DND-41 (cell line): Measurements from ENCODE around the gene EYS.

Experiments used
- EZH2 ChIP-seq: IDR thresholded peaks from 3 replicates; pipeline ENCODE4 v1.6.1; 2012; ENCODE audit warnings: borderline replicate concordance, low read depth, mild to moderate bottlenecking, moderate library complexity, low read length, inconsistent platforms; ENCODE audit not compliant: severe bottlenecking
- TF ChIP-seq, protein P1 (sequence below): IDR thresholded peaks from 2 replicates; pipeline ENCODE4 v1.5.1; 2012; ENCODE audit warnings: borderline replicate concordance, low read length, moderate library complexity, mild to moderate bottlenecking; ENCODE audit not compliant: poor library complexity, severe bottlenecking; ENCODE audit errors: extremely low read depth

DNA sequence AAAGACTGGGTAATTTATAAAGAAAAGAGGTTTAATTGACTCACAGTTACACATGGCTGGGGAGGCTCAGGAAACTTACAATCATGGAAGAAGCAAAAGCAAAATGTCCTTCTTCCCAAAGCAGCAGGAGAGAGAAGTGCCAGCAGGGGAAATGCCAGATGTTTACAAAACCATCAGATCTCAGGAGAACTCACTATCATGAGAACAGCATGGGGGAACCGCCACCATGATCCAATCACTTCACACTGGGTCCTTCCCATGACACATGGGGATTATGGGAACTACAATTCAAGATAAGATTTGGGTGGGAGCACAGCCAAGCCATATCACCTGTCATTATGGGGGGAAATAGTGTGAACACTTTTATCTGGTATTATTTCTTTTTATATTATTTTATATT lies 557.2 kb downstream of the EYS start:
- TF ChIP-seq, protein P1, sequence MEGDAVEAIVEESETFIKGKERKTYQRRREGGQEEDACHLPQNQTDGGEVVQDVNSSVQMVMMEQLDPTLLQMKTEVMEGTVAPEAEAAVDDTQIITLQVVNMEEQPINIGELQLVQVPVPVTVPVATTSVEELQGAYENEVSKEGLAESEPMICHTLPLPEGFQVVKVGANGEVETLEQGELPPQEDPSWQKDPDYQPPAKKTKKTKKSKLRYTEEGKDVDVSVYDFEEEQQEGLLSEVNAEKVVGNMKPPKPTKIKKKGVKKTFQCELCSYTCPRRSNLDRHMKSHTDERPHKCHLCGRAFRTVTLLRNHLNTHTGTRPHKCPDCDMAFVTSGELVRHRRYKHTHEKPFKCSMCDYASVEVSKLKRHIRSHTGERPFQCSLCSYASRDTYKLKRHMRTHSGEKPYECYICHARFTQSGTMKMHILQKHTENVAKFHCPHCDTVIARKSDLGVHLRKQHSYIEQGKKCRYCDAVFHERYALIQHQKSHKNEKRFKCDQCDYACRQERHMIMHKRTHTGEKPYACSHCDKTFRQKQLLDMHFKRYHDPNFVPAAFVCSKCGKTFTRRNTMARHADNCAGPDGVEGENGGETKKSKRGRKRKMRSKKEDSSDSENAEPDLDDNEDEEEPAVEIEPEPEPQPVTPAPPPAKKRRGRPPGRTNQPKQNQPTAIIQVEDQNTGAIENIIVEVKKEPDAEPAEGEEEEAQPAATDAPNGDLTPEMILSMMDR: no peak
- no peak for TF ChIP-seq EZH2
